ENCODE measurements around the gene TMEM109.
A peak's percentile ranks its signal among the peaks of the same experiment; 100 is the strongest.

Gene TMEM109

DNA sequence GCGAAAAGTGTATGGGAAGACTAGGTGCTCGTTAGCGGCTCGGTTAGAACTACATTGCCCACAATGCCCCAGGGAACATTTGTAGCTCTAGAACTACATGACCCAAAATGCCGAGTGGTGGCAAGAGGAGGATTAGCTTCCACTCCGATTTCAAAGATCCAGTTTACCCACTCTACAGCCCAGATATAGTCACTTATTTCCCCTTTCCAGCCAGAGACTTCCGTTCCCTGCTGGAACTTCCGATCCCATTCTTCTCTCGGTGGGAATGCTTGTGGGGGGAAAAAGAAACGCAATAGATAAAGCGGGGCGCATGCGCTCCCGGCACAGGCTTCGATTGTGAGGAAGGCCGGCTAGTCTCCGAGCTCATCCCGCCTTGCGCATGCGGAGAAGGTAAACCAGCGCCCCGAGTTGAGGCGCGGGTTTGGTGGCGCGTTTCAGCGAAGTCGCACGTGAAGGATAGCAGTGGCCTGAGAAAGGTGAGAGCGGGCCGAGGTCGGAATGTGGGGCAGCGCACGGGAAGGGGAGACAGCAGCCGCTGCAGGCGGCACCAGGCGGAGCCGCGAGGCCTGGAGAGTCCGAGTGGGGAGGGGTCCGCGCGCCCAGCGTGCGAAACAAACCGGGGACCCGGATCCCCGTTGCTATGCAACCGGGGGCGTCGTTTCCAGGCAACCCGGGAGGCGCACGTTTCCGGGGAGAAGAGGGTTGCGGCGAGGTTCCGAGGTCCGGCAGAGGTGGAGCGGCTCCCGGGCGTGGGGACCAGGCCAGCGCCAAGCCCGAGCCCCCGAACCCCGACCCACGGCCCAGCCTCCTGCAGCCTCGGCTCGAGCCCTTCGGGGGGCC, at the start of gene TMEM109:
TSS of gene TMEM109 (plus strand) at position 366 of the 840 bp plus-strand sequence. CDS start 5,536 bp downstream, outside the sequence.
- TF ChIP-seq EGR1 (IDR thresholded peaks at IDR 0.05) (no peak), ZBTB7A (IDR thresholded peaks at IDR 0.05; ENCODE audit: low read depth) (peak; percentile 48; the same call in 1 of the 2 replicates), TCF12 (IDR thresholded peaks at IDR 0.05; ENCODE audit: low read depth) (no peak), REST (IDR thresholded peaks at IDR 0.05; ENCODE audit: low read depth) (no peak), CREB1 (IDR thresholded peaks at IDR 0.05; ENCODE audit: low read depth) (no peak), TEAD4 (IDR thresholded peaks at IDR 0.05) (no peak), YY1 (IDR thresholded peaks at IDR 0.05; ENCODE audit: low read depth) (no peak), TAF1 (IDR thresholded peaks at IDR 0.05; ENCODE audit: low read depth) (peak; percentile 10; the same call in 1 of the 2 replicates), FOXM1 (IDR thresholded peaks at IDR 0.05; ENCODE audit: borderline replicate concordance, low read depth) (no peak), CEBPB (IDR thresholded peaks at IDR 0.05) (no peak), EP300 (IDR thresholded peaks at IDR 0.05; ENCODE audit: borderline replicate concordance) (no peak)
- TF ChIP-seq, protein P1, sequence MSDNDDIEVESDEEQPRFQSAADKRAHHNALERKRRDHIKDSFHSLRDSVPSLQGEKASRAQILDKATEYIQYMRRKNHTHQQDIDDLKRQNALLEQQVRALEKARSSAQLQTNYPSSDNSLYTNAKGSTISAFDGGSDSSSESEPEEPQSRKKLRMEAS (IDR thresholded peaks at IDR 0.05) = peak; percentile 100
- TF ChIP-seq, protein P2, sequence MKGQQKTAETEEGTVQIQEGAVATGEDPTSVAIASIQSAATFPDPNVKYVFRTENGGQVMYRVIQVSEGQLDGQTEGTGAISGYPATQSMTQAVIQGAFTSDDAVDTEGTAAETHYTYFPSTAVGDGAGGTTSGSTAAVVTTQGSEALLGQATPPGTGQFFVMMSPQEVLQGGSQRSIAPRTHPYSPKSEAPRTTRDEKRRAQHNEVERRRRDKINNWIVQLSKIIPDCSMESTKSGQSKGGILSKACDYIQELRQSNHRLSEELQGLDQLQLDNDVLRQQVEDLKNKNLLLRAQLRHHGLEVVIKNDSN (IDR thresholded peaks at IDR 0.05) = peak; percentile 49; the same call in 1 of the 2 replicates

- TF ChIP-seq EGR1 (IDR thresholded peaks at IDR 0.05) (no peak), NFIC (IDR thresholded peaks at IDR 0.05) (no peak), EP300 (IDR thresholded peaks at IDR 0.05; ENCODE audit: borderline replicate concordance) (no peak), TEAD4 (IDR thresholded peaks at IDR 0.05) (no peak), CREB1 (IDR thresholded peaks at IDR 0.05; ENCODE audit: low read depth) (no peak), RAD21 (IDR thresholded peaks at IDR 0.05; ENCODE audit: low read depth) (no peak), FOXM1 (IDR thresholded peaks at IDR 0.05; ENCODE audit: borderline replicate concordance, low read depth) (no peak), REST (IDR thresholded peaks at IDR 0.05; ENCODE audit: low read depth) (no peak), YY1 (IDR thresholded peaks at IDR 0.05; ENCODE audit: low read depth) (no peak), CEBPB (IDR thresholded peaks at IDR 0.05) (no peak), ZBTB7A (IDR thresholded peaks at IDR 0.05; ENCODE audit: low read depth) (no peak), TCF12 (IDR thresholded peaks at IDR 0.05; ENCODE audit: low read depth) (no peak), TAF1 (IDR thresholded peaks at IDR 0.05; ENCODE audit: low read depth) (no peak)
- TF ChIP-seq, protein P2 (IDR thresholded peaks at IDR 0.05) = no peak
- TF ChIP-seq, protein P1 (IDR thresholded peaks at IDR 0.05) = no peak
Observed at GRCh38 chr11:60864856-60865513, 49.0 kb upstream of the TMEM109 start.

- TF ChIP-seq REST (IDR thresholded peaks at IDR 0.05; ENCODE audit: low read depth) (no peak), TAF1 (IDR thresholded peaks at IDR 0.05; ENCODE audit: low read depth) (no peak), NFIC (IDR thresholded peaks at IDR 0.05) (no peak), ZBTB7A (IDR thresholded peaks at IDR 0.05; ENCODE audit: low read depth) (no peak), EGR1 (IDR thresholded peaks at IDR 0.05) (no peak), TCF12 (IDR thresholded peaks at IDR 0.05; ENCODE audit: low read depth) (no peak), TEAD4 (IDR thresholded peaks at IDR 0.05) (no peak), CEBPB (IDR thresholded peaks at IDR 0.05) (no peak), RAD21 (IDR thresholded peaks at IDR 0.05; ENCODE audit: low read depth) (no peak), YY1 (IDR thresholded peaks at IDR 0.05; ENCODE audit: low read depth) (no peak), EP300 (IDR thresholded peaks at IDR 0.05; ENCODE audit: borderline replicate concordance) (no peak)
Observed at GRCh38 chr11:60866911-60867870, 46.8 kb upstream of the TMEM109 start, which contains the start of gene ZP1. Gene ZP1, plus strand, starts transcription at chr11:60867542. Its CDS starts 20 bp downstream, at chr11:60867562.
